Left ventricle myocardium inferior (tissue), 1 donor: ENCODE data around the gene HOXB9. TPM values are rescaled to one million over a fixed set of nuclear protein-coding genes. Genes with fewer than 3 reads are reported as not detected.

Source experiments
- DNase-seq: peaks from one replicate; pipeline ENCODE4 v3.0.0-alpha.2; 2020
- H3K27ac ChIP-seq: fragments of 200-600 bp; replicated peaks from 2 replicates; pipeline ENCODE4 v1.8.0; 2021
- H3K27me3 ChIP-seq: fragments of 200-600 bp; 2 replicates; pipeline ENCODE4 v1.8.0; 2021; ENCODE audit warnings: low read depth
- H3K36me3 ChIP-seq: fragments of 200-600 bp; 2 replicates; pipeline ENCODE4 v1.8.0; 2021
- H3K4me1 ChIP-seq: fragments of 200-600 bp; 2 replicates; pipeline ENCODE4 v1.8.0; 2021
- H3K4me3 ChIP-seq: fragments of 200-600 bp; 2 replicates; pipeline ENCODE4 v1.8.0; 2021; ENCODE audit warnings: mild to moderate bottlenecking, moderate library complexity
- H3K9me3 ChIP-seq: fragments of 200-600 bp; replicated peaks from 2 replicates; pipeline ENCODE4 v1.8.0; 2021
- CTCF ChIP-seq: fragments of 200-600 bp; IDR thresholded peaks from 2 replicates; pipeline ENCODE4 v1.8.0; 2021; ENCODE audit warnings: antibody characterized with exemption, mild to moderate bottlenecking, borderline replicate concordance
- intact Hi-C: fragments of 100-400 bp; cut with micrococcal nuclease; formaldehyde crosslinking; loops from one replicate; pipeline ENCODE4 v1.11.0; 2022
- total RNA-seq: library from RNA; stranded (reverse); fragmentation: NEBNext Ultra II Directional; extraction: Animal tissue kit (Norgen Biotek cat#: 25700); gene quantifications from one replicate; pipeline ENCODE4 v1.2.1, GENCODE V29; 2021
- donor health status: DM: no; HTN: yes; CAD: no; lungs with severe emphysema.

HOXB9 gene
- total RNA-seq, 1 donor from 2014 or later = not detected

- H3K36me3 ChIP-seq = no peaks in the 10 kb centered on the region
- no peaks in the 10 kb centered on the region for H3K9me3 ChIP-seq
- peaks cover 100% of the 10 kb centered on the region for H3K27me3 ChIP-seq
- H3K4me1 ChIP-seq = peaks cover 30% of the 10 kb centered on the region
- no peak overlapping the region for H3K4me3 ChIP-seq
- TF ChIP-seq CTCF = no peak
- DNase-seq = no peak
- intact Hi-C loops = no loop called here
- H3K27ac ChIP-seq = no peak overlapping the region
These were observed 3.3 kb downstream of the HOXB9 start for GRCh38 chr17:48622857-48623256.

- no peak for TF ChIP-seq CTCF
- H3K27me3 ChIP-seq = peaks cover 100% of the 10 kb centered on the region
These were observed 4.5 kb downstream of the HOXB9 start for GRCh38 chr17:48621410-48622392.

GRCh38 chr17:48620461-48621139 lies 5.6 kb downstream of the HOXB9 start:
- no peaks in the 10 kb centered on the region for H3K9me3 ChIP-seq
- DNase-seq = no peak

More at GRCh38 chr17:48621410-48622392, 4.5 kb downstream of the HOXB9 start:
- peaks cover 31% of the 10 kb centered on the region for H3K4me1 ChIP-seq
- H3K36me3 ChIP-seq = no peaks in the 10 kb centered on the region
- no peaks in the 10 kb centered on the region for H3K9me3 ChIP-seq
- H3K27ac ChIP-seq = no peak overlapping the region
- intact Hi-C loops = no loop called here
- no peak for DNase-seq
- H3K4me3 ChIP-seq = no peak overlapping the region

GRCh38 chr17:48619826-48620449 lies 6.2 kb downstream of the HOXB9 start:
- no peaks in the 10 kb centered on the region for H3K9me3 ChIP-seq
- DNase-seq = no peak
- no peak for TF ChIP-seq CTCF
- peaks cover 14% of the 10 kb centered on the region for H3K4me1 ChIP-seq
- no peaks in the 10 kb centered on the region for H3K36me3 ChIP-seq
- no peak overlapping the region for H3K27ac ChIP-seq
- no peak overlapping the region for H3K4me3 ChIP-seq
- intact Hi-C loops = loop anchor here (10.0 kb wide), 1 partner anchor 285 kb away; no protein-coding TSS in a partner anchor
- peaks cover 100% of the 10 kb centered on the region for H3K27me3 ChIP-seq

More at GRCh38 chr17:48620461-48621139, 5.6 kb downstream of the HOXB9 start:
- Histone ChIP-seq H3K4me1 (peaks cover 20% of the 10 kb centered on the region), H3K4me3 (no peak overlapping the region), H3K27me3 (peaks cover 100% of the 10 kb centered on the region), H3K36me3 (no peaks in the 10 kb centered on the region), H3K27ac (no peak overlapping the region)
- TF ChIP-seq CTCF = no peak
- intact Hi-C loops = no loop called here

- peak; percentile 98 for TF ChIP-seq CTCF
- no peak overlapping the region for H3K27ac ChIP-seq
- H3K9me3 ChIP-seq = no peaks in the 10 kb centered on the region
- no peaks in the 10 kb centered on the region for H3K36me3 ChIP-seq
- DNase-seq = peak; percentile 84
- H3K4me1 ChIP-seq = peaks cover 25% of the 10 kb centered on the region
- H3K27me3 ChIP-seq = peaks cover 100% of the 10 kb centered on the region
- H3K4me3 ChIP-seq = no peak overlapping the region
- intact Hi-C loops = loop anchor here (10.0 kb wide), 1 partner anchor 284 kb away; no protein-coding TSS in a partner anchor
These were observed 7.8 kb downstream of the HOXB9 start for GRCh38 chr17:48618256-48618896.
